ENCODE measurements around the gene TARP.
"Not testable (repeated sequence)": the region's sequence is repeated elsewhere in the genome, so short reads cannot be mapped to it uniquely, and the experiment has no call there.

The TARP gene

DNA sequence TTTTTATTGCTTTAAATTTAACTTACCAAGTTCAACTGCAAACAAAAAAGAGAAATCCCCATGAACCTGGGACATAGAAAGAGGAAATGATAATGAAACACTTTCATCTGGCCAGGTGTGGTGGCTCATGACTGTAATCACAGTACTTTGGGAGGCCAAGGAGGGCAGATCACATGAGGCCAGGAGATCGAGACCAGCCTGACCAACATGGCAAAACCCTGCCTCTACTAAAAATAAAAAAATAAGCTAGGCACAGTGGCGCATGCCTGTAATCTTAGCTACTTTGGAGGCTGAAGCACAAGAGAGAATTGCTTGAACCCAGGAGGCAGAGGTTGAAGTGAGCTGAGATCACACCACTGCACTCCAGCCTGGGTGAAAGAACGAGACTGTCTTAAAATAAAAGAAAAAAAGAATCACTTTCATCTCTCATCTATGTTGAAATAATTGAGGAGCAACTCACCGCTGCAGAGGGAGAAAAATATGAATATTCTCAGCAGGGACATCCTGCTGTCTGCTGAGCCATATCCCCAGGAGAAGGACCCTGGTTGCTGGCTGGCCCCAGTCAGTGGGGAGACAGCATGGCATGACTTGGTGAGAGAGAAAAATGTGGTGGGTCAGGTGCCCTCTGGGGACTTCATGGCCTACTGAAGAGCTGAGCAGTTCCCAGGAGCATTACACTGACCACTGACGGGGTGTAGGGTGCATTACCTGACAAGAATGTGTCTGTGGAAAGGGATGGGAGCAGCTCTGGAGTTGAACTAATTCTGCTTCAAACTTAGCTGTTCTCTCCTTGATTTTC is 22.8 kb upstream of the TARP start:
- DNase-seq (ENCODE audit: low read depth) = no peak

DNA sequence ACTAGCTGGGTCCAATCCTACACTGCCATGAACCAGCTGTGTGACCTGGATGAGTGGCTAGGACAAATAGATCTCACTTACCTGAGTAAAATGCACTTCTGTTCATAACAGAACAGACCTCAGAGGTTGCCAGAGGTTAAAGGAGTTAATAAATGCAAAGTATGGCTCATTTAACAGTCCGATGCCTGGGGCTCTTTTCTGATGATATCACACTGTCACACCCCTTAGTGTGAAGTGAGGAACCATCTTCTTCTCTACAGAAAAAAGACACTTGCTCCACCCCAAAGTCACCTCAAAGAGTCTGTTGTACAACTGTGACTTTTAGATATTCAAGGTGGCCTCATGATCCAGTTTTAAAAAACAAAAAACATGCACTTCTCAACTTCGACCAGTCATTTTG is 21.5 kb upstream of the TARP start:
- DNase-seq (ENCODE audit: low read depth) = no peak

DNA sequence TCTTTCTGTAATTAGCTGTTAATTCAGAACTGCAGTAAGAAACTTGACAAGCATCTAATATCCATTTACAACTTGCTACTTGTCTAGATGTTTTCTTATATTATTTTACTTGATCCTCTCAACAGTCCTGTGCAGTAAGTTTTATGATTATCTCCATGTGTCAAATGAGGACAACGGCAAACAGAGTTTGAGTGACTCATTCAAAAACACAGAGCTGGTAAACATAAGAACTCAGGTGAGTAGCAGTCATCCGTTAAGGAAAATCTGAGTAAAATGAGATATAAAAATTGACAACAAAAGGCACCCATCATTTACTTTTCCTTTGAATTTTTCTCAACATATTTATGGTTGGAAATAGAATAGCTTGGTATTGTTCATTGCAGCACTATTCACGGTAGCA is 19.0 kb upstream of the TARP start:
- no peak for DNase-seq (ENCODE audit: low read depth)

DNA sequence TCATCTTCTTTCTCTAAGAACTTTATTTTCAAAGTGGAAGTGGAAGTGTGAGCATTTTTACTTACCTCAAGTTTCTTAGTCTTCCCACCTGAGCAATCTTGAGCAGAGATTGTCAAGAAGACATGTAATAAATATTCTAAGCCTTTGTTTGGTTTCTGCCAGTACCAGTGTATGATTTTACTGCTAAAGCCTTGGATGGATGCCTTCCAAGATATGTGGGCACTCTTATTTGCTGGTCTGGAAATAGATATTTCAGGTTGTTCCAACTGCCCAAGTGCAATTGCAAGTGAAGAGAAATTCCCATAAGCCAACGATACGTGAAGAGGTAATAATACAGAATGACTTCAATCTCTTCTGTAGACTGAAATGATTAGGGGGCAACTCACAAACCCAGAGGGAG is 18.2 kb upstream of the TARP start:
- no peak for DNase-seq (ENCODE audit: low read depth)

DNA sequence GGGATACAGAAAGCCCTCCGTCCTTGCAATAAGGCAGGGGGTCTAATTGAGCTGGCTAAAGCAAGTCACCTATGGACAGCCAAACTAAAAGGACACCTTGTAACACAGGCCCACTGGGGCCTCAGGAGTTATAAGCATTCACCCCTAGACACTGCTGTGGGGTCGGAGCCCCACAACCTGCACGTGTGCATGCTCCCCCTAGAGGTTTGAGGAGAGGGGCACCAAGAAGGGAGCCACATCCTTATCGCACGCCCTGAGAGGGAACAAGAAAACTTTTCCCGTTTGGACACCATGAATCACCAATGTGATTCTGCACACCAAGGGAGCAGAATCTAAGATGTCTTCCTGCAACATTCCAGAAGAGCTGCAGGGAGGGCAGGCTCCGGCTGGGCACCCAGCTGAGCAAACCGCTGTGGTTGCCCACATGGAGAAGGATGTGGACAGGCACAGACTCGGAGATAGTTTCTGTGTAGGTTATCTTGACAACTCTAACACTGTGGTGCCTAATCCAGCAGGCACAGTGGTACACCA is 17.7 kb upstream of the TARP start:
- no peak for DNase-seq (ENCODE audit: low read depth)

DNA sequence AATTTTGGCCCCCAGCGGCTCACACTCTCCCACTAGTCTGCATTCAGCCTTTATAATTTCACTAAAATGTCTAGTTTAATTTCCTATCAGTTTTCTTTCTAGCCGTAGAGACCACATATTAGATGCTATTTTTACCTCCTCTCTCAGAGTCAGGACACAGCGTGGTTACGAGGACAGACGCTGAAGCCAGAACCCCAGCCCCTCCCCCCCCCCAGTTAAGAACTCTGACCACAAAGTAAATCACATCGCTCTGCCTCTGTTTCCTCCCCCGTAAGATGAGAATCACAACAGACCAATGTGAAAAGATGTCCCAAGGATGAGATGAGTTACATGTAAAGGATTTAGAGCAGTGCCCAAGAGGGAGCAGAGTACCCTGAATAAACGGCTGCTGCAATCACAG is 11.1 kb upstream of the TARP start:
- no peak for DNase-seq (ENCODE audit: low read depth)

DNA sequence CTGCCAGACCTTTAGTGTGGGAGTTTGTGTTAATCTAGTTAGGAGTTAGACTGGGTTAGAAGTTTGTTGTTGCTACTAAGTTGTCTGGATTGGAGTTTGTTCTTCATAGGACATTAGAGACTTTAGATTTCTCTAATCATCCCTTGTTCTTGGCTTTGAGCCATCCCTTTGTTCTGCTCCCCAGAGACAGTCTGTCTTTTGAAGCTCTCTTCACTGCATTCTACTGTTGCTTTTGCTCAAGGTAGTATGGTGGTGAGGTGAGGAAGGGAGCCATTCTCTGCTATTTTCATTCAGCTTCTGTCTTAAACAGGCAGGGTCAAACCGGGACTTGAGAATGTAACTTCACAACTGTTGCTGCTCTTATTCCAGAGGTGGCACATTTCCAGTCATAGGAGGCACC is 10.4 kb upstream of the TARP start:
- DNase-seq (ENCODE audit: low read depth) = no peak

DNA sequence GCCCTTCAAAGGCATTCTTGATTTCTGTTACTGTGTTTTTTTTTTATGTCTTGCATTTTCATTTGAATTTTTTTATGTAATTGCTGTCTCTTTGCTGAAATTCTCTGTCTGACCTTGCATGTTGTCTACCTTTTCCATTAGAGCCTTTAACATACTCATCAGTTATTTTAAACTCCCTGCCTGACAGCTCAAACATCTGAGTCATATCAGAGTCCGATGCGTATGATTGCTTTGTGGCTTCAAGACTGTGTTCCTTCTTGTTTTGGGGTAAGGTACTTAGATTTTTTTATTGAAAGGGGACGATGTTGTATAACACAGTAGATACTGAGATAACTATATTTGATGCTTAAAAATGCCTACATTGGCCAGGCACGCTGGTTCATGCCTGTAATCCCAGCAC is 9.7 kb upstream of the TARP start:
- no peak for DNase-seq (ENCODE audit: low read depth)

DNA sequence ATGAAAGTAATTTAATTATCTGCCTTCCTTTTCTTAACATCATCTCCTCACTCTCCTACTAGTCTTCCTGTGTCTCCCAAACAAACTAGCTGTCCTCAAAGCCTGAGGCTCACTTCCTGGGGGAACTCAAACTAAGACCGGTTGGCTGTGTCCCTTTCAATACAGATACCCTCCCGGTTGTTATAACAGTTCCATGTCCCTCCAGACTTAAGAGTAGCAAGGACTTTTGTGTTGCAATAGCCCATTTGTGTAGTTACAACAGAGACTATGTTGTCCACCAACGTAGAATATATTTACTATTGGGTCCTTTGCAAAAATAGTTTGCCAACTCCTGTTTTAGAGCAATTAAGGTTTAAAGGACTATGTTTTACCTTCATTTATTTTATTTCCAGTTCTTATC is 8.6 kb upstream of the TARP start:
- DNase-seq (ENCODE audit: low read depth) = no peak

DNA sequence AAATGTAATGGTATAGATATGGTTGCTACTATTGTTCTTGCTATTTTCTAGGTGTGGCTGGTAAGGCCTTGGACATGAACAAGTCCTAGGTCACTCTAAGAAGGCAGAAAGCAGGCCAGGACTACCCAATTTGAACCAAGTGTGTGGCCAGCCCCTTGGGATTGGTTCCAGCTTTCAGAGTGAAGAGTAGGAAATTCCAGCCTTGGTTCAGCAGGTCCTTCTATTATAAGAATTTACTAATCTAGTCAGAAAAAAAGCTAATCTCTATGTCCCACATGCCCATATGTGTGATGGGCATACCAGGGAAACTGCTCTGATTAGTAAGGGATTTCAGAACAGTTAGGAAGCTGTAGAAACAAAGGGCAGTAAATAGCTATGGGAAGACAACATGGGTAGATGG is 7.8 kb upstream of the TARP start:
- no peak for DNase-seq (ENCODE audit: low read depth)

DNA sequence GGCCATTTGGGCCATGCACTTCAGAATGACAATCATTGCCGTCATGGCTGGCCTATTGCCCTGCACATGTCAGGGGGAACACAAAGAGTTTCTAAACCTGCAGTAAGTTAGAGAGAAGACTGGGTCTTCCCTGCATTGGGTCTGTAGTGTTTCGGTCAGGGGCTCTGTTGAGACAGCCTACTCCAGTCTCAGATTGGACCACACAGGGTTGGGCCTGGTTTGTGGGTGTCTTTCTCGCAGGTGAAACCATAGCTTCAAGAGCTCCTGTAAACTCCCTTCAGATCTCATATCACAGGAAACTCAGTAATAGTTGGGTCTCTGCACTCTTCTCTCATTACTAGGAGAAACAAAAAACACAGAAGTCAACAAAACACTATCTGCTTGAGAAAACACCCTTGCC is 7.3 kb upstream of the TARP start:
- DNase-seq (ENCODE audit: low read depth) = no peak

DNA sequence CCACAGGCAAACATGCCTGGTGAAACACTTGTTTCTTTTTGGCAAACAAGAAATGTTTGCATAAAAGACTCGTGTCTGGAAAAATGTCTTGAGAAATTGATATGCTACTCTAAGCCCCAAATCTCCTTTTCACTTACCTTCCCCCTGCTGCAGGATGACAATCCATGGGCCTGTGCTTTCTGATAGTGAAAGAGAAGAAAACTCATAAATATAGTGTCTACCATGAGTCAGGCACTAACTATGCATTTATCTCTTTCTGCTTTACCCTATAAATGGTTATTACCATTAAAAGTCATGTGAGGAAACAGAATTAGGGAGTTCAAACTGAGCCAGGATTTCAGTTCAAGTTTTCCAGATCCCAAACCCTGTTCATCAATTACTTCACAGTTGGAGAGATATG is 6.6 kb upstream of the TARP start:
- DNase-seq (ENCODE audit: low read depth) = no peak

DNA sequence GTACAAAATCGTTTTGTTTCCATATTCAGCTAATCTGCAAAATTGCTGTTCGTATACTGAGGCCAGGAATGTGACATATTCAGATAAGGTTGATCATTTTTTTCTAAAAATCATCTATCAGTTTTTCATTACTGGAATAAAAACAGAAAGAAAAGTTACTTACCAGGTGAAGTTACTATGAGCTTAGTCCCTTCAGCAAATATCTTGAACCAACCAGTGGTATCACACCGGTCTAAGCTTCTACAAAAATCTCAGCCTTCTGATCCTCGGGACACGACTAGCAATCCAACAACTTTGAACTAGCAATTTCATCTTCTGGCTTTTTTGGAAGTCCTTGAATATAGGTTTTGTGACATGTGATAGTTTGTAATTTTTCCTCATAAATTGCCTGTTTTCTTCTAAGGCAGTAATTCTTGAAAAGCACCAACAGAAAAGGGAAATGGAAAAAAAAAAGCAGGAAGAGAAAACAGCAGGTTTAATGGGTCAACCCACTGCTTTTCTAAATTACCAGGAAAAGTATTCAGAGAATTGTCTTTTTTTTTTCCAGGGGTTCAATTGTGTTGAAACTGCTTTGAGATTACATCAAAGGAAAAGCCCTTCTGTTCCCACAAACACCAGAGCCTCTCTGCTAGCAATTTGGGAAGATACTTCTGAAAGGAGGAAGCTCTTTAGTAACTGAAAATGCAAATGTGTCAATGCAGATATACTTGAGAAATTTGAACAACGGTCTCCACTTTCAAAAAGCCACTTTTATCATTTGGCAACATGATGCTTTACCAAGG is 2.9 kb upstream of the TARP start:
- no peak for DNase-seq (ENCODE audit: low read depth)

DNA sequence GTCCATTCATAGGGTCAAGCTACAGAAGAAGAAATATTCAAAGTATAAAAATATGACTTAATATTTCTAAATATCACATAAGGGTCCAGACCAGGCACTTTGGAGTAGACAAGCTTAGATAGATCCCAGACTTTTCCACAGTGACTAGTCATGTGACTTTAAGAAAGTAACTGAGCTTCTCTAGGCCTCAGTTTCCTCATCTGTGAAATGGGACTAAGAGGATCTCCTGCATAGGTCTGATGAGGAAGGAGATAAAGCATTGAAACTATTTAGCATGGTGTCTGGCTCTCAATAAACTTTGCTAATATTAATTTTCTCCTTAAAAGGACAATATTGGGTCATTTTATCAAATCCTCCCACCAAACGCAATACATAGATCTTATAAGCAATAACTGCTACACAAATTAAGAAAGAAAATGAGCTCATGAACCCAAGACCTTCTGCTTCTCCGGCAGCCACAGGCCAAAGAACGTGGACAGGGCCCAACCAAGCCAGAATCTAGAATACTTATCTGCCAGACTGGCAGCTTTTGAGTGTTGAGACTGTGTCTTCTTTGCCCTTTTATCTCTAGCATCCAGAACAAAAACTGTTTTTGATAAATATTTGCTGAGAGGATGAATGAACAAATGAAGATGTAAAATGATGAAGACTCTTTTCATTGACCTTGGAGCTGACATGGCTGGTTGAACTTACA is 1.6 kb upstream of the TARP start:
- no peak for DNase-seq (ENCODE audit: low read depth)

DNA sequence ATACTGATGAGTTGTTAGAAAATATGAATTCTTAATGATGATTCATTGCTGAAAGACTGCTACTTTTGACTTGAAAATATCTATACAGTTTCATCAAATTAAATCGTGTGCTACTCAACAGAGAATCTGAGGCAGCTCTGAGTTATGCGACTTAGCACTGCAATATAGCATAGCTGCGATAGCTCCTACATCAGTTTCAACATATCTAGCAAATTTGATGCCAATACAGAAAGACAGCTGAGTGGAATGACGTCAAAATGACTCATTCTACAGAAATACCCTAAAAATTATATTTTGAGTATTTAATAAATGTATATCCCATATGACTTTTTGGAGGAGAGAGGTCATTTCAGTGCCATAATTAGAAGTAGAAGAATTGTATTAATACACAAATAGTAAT is 1.1 kb upstream of the TARP start:
- no peak for DNase-seq (ENCODE audit: low read depth)

DNA sequence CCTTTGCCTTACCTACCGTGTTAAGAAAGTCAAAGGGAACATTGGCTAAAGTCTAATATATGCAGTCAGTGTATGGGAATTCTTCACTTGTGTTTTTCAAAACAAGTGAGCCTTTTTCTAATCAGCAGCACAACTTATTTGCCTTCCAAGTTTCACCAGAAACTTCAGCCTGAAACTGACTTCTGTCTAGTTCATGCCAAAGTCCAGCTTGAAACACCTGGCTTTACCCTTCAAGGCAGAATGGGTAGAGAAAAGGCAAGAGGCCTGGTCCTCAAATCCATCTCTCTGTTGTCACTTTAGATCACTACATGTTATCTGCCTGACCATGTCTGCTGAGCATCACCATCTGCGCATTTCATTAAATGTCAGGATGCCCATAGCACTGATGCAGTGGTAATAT is 3.0 kb downstream of the TARP start:
- not testable (repeated sequence) for DNase-seq (ENCODE audit: low read depth)

DNA sequence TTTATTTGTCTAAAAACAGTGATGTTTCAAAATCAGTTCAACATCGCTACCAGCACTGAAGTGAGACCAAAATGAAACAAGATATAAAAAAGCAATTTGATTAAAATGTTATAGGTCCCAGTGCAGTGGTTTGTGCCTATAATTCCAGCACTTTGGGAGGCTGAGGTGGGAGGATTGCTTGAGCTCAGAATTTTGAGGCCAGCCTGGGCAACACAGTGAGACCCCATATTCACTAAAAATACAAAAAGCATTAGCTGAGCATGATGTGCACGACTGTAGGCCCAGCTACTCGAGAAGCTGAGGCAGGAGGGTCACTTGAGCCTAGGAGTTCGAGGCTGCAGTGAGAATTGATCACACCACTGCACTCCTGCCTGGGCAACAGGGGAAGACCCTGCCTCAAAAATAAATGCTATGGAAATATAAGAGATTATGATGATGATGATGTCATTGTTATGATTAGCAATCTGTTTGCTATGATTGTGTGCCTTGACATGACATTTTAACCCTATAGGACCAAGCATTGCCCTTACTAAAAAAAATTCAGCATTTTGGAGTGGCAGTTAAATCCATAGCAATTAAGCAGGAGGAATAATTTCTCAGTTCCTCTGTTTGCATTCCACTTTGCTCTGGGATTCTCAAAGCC is 3.6 kb downstream of the TARP start:
- DNase-seq (ENCODE audit: low read depth) = not testable (repeated sequence)

DNA sequence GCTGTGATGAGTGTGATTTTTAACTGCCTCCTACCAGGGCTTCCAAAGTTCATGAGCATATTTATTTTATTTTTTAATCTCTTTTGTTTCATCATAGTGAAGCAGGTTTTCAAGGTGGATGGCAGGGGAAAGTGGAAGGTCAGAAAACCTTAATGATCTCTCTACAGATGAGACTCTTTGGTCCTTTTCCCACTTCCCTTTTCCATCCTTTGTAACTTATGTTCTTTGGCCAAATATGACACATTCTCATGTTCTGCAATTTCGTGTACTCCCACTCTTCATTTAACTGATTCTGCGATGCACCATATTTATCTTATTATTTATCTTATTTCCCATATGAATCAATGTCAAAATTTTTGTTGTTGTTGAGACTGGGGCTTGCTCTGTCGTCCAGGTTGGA is 7.5 kb downstream of the TARP start:
- DNase-seq (ENCODE audit: low read depth) = not testable (repeated sequence)

DNA sequence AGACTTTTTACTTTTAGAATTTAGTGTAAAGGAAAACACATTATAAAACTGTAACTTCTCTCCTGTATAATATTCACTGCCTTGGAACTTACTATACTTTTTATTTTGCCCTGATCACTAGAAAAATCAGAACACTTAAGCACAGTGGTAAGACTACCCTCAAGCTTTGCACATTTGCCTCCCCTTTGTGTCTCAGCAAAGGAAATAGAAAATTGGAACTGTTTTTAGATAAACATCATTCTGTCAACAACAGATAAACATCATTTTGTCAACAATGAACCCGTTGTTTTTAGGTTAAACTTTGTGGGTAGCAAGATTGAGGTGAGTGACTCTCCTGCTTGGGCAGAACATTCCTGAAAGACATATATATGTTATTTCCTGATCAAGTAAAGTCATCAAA is 8.8 kb downstream of the TARP start:
- not testable (repeated sequence) for DNase-seq (ENCODE audit: low read depth)

DNA sequence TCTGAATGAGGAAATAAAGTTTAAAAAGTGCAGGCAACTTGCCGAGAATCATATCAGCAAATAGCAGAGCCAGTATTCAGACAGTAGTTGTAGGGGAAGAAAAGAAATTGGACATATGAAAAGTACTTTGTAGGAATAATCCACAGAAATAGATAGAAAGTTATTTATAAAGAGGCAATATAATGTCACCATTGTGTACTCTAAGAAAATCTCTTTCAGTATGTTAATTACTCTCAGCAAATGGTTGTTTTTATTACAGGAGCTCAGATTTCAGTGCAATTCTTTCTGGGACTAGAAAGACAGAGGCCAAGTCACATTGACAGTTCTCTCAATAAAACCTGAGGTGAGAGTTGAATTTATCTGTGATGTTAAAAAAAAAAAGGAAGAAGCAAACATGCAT is 10.2 kb downstream of the TARP start:
- not testable (repeated sequence) for DNase-seq (ENCODE audit: low read depth)

DNA sequence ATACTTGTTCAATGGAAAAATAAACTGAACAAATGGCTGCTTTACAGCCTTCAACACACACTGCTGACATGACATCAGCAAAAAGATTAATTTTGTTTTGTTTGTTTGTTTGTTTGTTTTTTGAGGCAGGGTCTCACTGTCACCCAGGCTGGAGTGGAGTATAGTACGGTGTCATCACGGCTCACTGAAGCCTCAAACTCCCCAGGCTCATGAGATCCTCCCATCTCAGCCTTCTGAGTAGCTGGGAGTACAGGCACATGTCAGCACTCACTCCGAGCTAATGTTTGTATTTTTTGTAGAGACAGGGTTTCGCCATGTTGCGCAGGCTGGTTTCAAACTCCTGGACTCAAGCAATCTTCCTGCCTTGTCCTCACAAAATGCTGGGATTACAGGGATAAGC is 10.9 kb downstream of the TARP start:
- DNase-seq (ENCODE audit: low read depth) = no peak

DNA sequence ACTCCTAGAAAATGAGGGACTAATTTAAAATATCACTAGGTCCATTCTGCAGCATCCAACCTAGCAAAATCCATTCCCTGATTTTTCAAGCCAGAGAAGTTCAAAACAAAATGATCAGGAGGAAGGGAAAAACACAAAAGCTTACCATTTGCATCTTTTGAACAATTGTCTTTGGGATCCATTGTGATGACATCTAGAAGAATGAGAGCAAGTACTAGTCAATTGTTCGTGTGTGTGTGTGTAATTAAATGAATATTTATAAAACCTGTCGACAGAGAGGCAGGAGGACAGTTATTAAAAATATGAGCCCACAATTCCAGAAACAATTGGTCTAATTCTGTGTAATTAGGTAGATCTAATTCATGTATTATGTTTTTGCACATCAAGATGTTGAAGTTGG is 11.4 kb downstream of the TARP start:
- not testable (repeated sequence) for DNase-seq (ENCODE audit: low read depth)

Measured in fibroblast of gingiva (primary cell).